Measurements from ENCODE around the gene OR51D1.

OR51D1 gene

GRCh38 chr11:4606231-4607015 is 30.9 kb upstream of the OR51D1 start:
- Histone ChIP-seq H3K27ac (no peak overlapping the region), H4K20me1 (ENCODE audit: insufficient read depth) (no peaks in the 10 kb centered on the region), H3K79me2 (ENCODE audit: insufficient read depth, low read depth) (no peaks in the 10 kb centered on the region), H3K4me1 (ENCODE audit: low read depth, poor library complexity, severe bottlenecking) (peaks cover 10% of the 10 kb centered on the region), H3K9ac (no peak overlapping the region), H3K36me3 (ENCODE audit: insufficient read depth) (no peaks in the 10 kb centered on the region), H3K4me3 (IDR thresholded peaks at IDR 0.05; ENCODE audit: insufficient read depth, low read depth, low read length) (no peak overlapping the region), H3K27me3 (ENCODE audit: insufficient read depth, low read depth) (no peaks in the 10 kb centered on the region), H2AFZ (ENCODE audit: low read depth) (no peak overlapping the region), H3K4me2 (peak overlapping the region; percentile 81; the same call in 1 of the 2 replicates)
- TF ChIP-seq, protein P1, sequence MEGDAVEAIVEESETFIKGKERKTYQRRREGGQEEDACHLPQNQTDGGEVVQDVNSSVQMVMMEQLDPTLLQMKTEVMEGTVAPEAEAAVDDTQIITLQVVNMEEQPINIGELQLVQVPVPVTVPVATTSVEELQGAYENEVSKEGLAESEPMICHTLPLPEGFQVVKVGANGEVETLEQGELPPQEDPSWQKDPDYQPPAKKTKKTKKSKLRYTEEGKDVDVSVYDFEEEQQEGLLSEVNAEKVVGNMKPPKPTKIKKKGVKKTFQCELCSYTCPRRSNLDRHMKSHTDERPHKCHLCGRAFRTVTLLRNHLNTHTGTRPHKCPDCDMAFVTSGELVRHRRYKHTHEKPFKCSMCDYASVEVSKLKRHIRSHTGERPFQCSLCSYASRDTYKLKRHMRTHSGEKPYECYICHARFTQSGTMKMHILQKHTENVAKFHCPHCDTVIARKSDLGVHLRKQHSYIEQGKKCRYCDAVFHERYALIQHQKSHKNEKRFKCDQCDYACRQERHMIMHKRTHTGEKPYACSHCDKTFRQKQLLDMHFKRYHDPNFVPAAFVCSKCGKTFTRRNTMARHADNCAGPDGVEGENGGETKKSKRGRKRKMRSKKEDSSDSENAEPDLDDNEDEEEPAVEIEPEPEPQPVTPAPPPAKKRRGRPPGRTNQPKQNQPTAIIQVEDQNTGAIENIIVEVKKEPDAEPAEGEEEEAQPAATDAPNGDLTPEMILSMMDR (conservative IDR thresholded peaks at IDR 0.05; ENCODE audit: low read depth, low read length) = no peak

DNA sequence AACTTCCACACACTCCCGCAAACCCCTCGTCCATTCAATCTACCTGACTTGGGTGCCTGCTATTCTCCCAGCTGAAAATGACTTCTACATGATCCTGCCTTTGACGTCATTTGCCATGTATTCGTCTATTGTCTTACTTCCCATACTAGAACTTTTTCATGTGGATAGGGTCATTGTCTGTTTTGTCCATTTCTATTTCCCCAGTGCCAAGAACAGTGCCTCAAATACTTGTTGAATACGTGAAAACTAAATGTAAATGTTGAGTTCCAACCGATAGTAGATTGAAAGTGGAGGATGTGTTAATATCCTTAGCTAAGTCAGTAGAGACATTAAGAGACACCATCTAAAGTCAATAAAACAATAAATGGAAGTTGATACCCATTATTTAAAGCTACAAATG is 30.2 kb upstream of the OR51D1 start:
- Histone ChIP-seq H2AFZ (ENCODE audit: low read depth) (peak overlapping the region; percentile 85; the same call in 1 of the 2 replicates), H3K79me2 (ENCODE audit: insufficient read depth, low read depth) (no peaks in the 10 kb centered on the region), H3K4me1 (ENCODE audit: low read depth, poor library complexity, severe bottlenecking) (peaks cover 10% of the 10 kb centered on the region), H3K27me3 (ENCODE audit: insufficient read depth, low read depth) (no peaks in the 10 kb centered on the region), H3K27ac (no peak overlapping the region), H3K4me2 (peak overlapping the region; percentile 81), H4K20me1 (ENCODE audit: insufficient read depth) (no peaks in the 10 kb centered on the region), H3K36me3 (ENCODE audit: insufficient read depth) (no peaks in the 10 kb centered on the region), H3K9ac (peak overlapping the region; percentile 69; the same call in 1 of the 2 replicates), H3K4me3 (IDR thresholded peaks at IDR 0.05; ENCODE audit: insufficient read depth, low read depth, low read length) (no peak overlapping the region)
- TF ChIP-seq, protein P1 (conservative IDR thresholded peaks at IDR 0.05; ENCODE audit: low read depth, low read length) = no peak

DNA sequence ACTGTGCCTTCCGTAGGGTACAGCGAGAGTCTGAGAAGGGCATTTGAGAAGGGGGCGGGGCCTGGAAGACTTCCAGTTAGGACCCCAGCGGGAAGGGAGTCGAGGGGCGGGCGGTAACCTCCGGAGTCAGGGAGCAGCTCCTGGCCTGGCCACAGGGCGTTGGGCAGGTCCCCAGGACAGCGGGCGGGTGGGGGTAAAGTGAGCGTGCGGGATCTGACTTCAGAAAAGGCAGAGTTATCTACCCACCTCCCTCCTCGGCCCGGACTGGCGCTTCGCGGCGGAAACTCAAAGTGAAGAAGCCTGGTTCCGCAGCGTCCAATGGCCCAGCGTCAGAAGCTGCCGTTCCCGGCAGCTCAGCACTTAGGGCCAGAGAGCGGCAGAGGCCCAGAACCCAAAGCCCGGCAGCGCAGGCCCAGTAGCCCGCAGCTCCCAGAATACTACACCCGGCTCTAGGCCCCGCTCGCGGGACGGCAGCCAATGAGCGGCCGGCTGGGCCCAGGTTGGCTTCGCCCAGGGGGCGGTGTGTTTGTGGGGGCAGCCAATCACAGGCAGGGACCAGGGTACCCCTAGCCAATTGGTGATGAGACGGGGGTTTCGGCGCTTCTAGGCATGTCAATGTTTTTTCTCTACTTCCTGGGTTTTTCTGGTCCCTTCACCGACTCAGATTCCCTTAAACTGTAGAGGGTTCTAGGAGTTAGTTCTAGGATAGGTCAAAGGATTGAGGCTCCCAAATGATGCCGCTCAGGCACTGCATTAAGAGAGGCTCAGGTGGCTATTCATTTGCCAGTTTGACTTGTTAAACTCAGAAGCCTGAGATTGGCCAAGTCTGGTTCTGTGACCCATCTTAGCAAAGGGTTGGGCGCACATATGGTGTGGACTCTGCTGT is 29.3 kb upstream of the OR51D1 start, which contains the start of gene TRIM68:
TRIM68 (minus strand) TSS at position 451 of the 886 bp plus-strand sequence. CDS start 2,727 bp downstream, outside the sequence.
- Histone ChIP-seq H3K79me2 (ENCODE audit: insufficient read depth, low read depth) (no peaks in the 10 kb centered on the region), H2AFZ (ENCODE audit: low read depth) (peak within 1 kb of the TSS; percentile 85), H4K20me1 (ENCODE audit: insufficient read depth) (no peaks in the 10 kb centered on the region), H3K4me3 (IDR thresholded peaks at IDR 0.05; ENCODE audit: insufficient read depth, low read depth, low read length) (no peak within 1 kb of the TSS), H3K4me1 (ENCODE audit: low read depth, poor library complexity, severe bottlenecking) (peaks cover 10% of the 10 kb centered on the region), H3K27me3 (ENCODE audit: insufficient read depth, low read depth) (no peaks in the 10 kb centered on the region), H3K4me2 (peak within 1 kb of the TSS; percentile 81), H3K27ac (peak within 1 kb of the TSS; percentile 60; the same call in 1 of the 2 replicates), H3K9ac (peak within 1 kb of the TSS; percentile 69; the same call in 1 of the 2 replicates), H3K36me3 (ENCODE audit: insufficient read depth) (no peaks in the 10 kb centered on the region)
- TF ChIP-seq, protein P1 (conservative IDR thresholded peaks at IDR 0.05; ENCODE audit: low read depth, low read length) = no peak

- H3K27me3 ChIP-seq (ENCODE audit: insufficient read depth, low read depth) = no peaks in the 10 kb centered on the region
- H4K20me1 ChIP-seq (ENCODE audit: insufficient read depth) = no peaks in the 10 kb centered on the region
- H3K4me3 ChIP-seq (IDR thresholded peaks at IDR 0.05; ENCODE audit: insufficient read depth, low read depth, low read length) = no peak overlapping the region
- H3K27ac ChIP-seq = no peak overlapping the region
- no peaks in the 10 kb centered on the region for H3K36me3 ChIP-seq (ENCODE audit: insufficient read depth)
- no peak overlapping the region for H3K9ac ChIP-seq
- H3K4me2 ChIP-seq = no peak overlapping the region
- TF ChIP-seq, protein P1 (conservative IDR thresholded peaks at IDR 0.05; ENCODE audit: low read depth, low read length) = no peak
- H2AFZ ChIP-seq (ENCODE audit: low read depth) = peak overlapping the region; percentile 85
- H3K4me1 ChIP-seq (ENCODE audit: low read depth, poor library complexity, severe bottlenecking) = peaks cover 10% of the 10 kb centered on the region
- no peaks in the 10 kb centered on the region for H3K79me2 ChIP-seq (ENCODE audit: insufficient read depth, low read depth)
These were observed 26.9 kb upstream of the OR51D1 start for GRCh38 chr11:4610258-4610935.
